GM21528 (cell line): ENCODE results near the gene TINCR.
"Not testable (repeated sequence)": the region's sequence is repeated elsewhere in the genome, so short reads cannot be mapped to it uniquely, and the experiment has no call there.

ENCODE experiments used
- ATAC-seq: cut with Tn5 transposase; IDR thresholded peaks from one replicate; pipeline ENCODE4 v1.9.1; 2021; ENCODE audit warnings: mild to moderate bottlenecking, moderate library complexity; ENCODE audit not compliant: unreplicated experiment, low FRiP score

TINCR gene

DNA sequence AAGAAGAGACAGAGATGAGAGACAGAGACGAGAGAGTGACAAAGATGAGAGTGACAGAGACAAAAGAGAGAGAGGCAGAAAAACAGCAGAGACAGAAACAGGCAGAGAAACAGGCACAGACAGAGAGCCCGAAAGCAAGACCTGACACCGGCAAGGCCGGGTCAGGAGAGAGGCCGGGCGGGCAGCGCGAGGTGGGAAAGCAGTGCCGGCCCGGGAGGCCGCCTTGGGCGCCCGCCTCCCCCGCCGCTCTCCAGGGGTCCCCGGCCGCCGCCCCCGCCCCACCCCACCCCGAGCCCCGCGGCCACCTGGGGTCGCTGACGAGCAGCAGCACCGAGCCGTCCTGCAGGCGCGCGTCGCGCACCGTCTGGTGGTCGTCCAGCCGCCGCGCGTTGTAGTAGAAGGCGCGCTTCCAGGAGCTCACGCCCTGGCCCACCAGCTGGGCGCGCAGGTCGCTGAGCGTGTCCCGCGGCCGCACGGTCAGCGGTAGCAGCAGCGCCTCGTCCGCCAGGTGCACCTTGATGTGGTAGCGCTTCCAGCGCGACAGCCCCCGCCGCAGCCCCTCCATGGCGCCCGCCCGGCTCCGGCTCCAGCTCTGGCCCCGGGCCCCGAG lies at the start of gene TINCR:
TINCR (minus strand) TSS at position 594 of the 610 bp plus-strand sequence.
- ATAC-seq, result no peak

DNA sequence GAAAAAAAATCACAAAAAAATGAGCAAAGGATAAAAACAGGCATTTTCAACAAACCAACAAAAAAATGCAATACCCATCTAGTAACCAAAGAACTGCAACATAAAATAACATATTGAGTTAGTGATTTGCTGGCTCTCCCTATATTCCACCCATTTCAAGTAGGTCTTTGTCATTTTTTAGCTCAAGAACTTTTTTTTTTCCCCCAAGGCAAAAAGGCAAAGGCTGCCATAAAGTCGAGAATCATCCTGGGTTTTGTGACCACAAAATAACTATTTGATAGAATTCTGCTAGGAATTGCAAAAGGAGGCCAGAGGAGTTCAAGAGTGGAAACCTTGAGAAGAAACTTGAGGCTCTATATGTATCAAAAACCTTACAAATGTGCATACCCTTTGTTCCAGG lies 49.3 kb upstream of the TINCR start:
- no peak for ATAC-seq

DNA sequence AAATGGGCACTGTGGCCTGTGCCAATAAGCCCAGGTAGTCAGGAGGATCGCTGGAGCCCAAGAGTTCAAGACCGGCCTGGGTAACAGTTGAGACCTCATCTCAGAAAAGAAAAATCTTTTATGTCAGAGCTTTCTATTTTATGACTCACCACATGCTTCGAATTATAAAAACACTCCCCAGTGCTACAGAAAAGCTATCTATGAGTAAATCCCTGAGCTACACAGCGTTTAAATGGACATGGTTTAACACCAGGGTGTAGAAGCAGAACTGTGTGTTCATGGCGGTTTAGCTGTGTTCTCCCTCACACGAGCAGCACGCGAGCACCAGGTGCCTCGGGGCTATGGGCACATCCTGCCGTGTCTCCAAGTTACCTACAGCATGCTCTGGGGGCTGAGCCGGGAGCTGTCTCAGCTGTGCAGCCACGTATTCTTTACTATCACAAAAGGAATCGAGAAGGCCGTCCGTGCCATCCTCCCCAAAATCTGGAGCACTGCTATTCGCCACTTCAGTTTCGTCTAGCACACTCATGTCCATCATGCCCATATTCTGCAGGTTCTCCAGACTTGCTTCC lies 48.1 kb upstream of the TINCR start:
- no peak for ATAC-seq

DNA sequence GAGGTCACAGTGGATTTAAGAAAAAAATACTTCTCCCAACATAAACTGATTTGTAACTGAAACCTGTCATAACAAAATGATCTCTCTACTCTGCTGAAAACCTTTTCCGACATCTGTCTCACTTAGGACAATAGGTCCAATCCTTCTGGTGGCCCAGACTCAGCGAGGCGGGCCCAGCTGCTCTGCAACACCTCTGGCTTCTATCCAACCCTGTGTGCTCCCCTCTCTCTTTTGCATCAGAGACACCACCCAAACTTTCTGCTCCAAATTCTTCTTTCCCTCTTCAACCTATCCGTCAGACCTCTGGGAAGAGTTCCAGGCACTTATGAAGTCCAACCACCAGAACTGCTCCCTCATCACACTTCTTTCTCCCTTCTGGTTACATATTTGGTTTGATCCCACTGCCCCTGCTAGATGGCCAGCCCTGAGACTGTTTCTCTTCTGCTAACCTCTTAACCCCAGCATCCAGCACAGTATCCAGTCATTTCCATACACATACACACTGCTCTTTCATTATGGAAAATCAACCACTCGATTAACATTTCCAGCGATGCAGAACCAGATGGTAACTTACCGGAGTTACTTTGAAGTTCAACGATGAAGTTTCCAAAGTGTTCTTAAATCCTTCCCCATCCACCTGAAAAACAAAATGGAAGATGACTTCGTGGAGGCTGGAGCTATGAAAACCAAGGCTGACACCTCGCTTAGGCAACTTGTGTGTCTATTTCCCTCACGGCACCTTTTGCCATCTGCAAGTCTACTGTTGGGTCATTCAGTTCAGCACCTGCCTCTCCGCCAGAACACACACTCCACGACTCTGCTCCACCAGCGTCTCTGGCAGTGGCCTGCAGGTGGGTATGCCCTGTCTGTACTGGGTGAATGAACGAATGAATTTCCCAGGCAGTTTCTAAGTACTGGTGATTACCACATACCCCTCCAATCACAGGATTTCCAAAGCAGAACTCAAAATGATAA lies 45.4 kb upstream of the TINCR start:
- ATAC-seq, result no peak

DNA sequence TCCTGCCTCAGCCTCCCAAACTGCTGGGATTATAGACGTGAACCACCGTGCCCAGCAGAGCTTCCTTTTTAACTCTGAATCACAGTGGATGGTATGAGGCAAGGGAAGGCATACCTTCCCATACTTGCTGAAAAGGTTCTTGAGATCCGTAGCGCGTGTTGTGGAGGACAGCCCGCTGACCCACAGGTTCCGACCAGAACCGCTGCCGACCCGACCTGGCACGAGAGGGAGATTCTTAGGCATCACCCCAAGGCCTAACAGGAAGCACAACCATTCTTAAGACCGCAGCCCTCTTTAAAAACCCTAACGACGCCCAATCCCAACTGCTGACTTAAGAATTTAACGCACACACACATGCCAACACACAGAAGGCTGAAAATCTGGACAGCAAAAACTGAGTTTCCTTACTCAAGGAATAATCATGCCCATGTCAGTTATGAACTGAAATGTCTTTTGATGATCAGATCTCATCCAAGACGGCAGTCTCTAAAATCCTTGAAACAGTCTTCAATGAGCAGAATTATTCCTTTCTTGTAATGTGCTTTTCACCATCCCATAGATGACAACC lies 42.2 kb upstream of the TINCR start:
- no peak for ATAC-seq

DNA sequence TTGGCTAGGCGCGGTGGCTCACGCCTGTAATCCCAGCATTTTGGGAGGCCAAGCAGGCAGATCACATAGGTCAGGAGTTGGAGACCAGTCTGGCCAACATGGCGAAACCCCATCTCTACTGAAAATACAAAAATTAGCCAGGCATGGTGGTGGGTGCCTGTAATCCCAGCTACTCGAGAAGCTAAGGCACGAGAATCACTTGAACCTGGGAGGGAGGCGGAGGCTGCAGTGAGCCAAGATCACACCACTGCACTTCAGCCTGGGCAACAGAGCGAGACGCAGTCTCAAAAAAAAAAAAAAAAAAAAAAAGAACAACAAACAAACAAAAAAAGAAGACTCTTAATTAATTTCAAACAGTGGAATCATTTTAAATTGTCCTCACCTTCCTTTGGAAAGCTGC lies 41.0 kb upstream of the TINCR start:
- not testable (repeated sequence) for ATAC-seq

DNA sequence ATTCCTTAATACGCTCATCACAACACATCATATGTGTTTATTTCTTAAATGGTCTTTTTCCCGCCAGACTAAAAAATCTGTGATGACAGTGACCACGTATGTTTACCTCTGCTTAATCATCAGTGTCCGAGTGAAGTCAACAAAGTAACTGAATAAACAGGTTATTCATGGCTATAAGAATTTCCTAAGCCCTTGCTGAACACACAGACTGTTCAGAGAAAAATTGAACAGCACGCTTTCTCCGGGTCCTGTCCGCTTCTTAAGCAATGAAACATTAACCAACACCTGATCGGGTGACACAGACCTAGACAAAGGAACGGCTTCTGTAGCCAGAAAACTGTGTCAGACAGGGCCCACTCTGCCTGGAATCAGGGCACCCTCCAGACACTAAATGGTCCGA lies 40.5 kb upstream of the TINCR start:
- no peak for ATAC-seq

DNA sequence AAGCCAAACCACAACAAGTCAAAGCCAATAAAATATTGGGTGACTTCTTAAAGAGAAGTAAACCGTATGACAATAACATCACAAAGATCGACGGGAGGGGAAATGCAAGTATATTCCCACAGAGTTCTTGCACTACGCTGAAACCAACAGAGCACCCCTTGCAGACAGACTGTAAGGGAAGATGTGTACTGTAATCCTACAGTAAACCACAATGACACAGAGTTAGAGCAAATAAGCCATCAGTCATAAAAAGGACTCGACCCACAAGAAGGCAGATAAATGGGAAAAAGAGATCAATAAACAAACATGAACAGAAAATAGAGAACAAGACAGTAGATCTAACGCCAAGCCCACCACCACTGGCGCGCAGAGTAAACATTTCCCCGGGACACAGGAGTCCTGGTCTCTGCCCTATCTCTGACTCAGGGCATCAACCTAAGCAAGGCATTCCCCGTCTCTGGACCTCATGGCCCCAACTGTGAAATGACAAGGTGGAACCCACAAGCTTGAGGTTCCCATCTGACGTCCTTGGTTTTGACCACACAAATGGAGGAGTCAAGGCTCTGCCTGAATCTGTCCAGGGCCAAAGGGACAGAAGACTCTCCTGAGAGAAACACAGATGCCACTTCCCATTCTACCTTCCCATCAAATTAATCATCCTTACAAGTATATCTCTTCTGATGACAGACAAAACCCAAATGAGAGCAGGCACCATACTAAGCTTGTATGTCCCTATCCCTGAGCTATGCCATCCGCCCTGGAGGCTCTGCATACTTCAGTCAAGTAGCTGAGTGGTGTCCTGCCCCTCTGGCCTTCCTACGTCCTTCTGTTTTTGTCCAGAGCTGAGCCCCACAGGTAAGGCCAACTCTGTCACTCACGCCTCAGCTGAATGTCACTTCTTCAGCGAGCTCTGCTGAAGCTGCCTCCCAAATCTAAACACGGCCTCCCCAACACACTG lies 39.8 kb upstream of the TINCR start:
- no peak for ATAC-seq

DNA sequence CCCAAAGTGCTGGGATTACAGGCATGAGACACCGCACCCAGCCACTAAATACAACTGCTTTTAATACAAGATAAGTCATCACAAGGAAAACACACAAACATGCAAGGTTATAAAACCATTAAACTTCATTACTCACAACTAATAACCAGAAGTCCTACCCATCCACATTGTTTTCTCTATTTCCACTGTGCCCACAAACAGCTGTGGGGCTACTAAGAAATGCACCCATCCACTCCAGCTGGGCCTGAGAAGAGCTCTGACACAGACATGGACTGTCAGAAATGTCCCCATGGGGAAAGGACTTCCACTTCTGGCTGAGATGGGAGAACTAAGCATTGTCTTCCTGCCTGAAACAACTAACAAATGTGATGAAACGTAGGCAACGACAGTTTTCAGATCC lies 37.6 kb upstream of the TINCR start:
- no peak for ATAC-seq

DNA sequence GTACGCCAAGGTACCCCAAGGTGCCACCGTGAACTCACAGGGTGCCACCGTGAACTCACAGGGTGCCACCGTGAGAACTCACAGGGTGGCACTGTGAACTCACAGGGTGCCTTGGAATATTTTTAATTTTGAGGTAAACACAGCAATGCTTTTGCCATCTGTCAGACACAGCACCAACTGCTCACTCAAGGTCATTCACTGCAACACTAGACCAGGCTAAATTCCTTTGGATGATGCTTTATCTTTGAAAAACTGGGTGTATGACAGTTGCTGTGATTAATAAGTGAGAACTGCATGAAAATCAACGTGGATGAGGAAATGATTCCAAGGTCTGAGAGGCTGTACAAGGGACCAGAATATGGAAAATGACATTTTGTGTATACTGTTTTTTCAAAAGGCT lies 35.9 kb upstream of the TINCR start:
- no peak for ATAC-seq

DNA sequence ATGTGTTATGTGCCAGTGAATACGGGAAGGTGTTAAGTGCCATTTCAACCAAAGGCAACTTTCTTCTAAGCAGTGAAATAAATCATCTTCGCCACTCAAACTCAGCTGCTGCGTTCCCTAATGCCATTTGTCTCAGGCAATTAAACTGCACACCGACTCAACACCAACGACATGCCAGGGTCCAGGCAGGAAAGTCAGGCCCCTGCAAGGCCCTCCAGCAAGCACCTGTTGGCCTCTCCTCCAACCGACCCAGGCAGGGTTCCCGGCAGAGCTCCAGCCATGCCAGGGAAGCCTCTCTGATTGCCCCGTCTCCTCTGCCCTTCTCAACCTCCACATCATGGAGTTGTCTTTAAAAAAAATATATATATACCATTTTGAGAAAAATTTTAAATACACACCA lies 33.0 kb upstream of the TINCR start:
- no peak for ATAC-seq

DNA sequence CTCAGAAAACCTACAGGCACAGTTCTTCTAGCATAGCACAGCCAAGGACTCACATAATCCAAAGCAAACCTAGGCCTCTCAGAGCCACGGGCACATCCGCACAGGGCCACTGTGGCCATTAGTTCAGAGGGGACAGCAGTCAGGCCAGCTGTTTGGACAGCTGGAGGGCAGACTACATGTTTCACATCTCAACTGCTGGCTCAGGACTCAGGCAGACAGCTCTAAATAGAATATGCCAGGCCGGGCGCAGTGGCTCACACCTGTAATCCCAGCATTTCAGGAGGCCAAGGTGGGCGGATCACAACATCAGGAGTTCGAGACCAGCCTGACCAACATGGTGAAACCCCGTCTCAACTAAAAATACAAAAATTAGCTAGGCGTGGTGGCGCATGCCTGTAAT lies 28.0 kb upstream of the TINCR start:
- no peak for ATAC-seq

DNA sequence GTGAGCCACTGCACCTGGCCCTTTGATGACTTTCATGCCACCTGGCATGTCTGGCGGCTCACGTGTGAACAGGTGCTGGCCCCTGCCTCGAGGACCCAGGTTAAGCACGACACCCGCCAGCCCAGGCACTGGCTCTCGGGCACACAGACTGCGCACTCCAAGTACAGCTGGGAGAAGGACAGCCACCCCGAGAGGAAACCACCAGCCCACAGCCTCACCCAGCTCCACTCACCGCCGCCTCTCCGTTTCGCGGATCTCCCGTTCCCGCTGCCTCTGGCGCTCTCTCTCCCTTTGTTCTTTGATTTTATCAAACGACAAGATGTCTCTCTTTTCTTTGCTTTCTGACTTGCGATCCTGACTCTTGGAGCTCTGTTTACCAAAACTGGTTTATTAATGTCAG lies 27.4 kb upstream of the TINCR start:
- ATAC-seq, result no peak

DNA sequence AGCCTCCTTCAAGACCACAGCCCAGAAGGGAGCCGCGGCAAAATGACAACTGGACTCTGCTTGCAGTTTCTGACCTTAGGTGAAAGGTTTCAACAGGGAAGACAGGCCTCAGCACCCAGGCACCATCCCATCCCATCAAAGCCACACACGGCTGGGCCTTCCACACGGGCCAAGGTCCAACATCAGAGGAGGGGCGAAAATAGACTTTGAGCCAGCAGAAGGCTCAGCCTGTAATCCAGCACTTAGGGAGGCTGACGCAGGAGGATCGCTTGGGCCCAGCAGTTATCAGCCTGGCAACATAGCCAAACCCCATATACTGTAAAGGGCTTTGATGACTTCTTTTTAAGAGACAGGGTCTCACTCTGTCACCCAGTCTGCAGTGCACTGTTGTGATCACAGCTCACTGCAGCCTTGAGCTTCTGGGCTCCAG lies 26.8 kb upstream of the TINCR start:
- ATAC-seq, result no peak

DNA sequence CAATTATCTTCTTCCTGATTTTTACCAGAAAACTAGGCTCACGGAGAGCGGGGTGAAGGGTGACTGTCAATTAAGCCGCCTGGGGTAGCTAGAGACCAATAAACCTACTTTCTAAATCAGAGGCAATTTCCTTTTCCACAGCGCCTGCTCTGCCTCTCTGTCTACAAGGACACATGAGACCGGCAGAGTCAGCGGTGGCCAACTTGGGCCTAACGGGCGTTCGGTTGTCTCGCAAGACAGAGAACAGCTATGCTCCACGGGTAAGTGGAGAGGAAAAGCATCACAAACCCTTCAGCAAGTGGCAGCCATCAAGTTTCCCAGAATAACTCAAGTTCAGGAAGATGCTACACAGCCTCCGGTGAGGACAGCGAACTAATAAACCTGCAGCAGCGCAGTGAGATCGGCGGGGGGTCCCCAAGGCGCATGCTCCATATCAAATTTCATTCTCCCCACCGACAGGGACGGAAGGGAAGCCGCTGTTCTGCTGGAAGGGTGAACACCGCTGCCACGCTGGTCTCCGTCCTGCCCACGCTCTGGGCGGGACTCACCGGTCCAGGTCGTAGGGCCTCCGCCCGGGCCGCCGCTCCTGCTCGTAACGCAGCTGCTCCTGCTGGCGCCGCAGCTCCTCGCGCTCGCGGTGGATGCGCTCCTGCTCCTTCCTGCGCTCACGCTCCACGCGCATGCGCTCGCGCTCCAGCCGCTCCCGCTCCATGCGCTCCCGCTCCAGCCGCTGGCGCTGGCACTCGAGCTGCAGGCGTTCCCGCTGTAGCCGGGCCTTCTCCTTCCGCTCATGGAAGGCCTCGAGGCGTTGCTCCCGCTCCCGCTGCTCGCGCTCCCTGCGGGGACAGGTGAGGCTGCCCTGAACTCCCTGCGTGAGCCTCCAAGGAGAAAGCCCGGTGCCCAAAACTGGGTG lies 25.8 kb upstream of the TINCR start:
- no peak for ATAC-seq

DNA sequence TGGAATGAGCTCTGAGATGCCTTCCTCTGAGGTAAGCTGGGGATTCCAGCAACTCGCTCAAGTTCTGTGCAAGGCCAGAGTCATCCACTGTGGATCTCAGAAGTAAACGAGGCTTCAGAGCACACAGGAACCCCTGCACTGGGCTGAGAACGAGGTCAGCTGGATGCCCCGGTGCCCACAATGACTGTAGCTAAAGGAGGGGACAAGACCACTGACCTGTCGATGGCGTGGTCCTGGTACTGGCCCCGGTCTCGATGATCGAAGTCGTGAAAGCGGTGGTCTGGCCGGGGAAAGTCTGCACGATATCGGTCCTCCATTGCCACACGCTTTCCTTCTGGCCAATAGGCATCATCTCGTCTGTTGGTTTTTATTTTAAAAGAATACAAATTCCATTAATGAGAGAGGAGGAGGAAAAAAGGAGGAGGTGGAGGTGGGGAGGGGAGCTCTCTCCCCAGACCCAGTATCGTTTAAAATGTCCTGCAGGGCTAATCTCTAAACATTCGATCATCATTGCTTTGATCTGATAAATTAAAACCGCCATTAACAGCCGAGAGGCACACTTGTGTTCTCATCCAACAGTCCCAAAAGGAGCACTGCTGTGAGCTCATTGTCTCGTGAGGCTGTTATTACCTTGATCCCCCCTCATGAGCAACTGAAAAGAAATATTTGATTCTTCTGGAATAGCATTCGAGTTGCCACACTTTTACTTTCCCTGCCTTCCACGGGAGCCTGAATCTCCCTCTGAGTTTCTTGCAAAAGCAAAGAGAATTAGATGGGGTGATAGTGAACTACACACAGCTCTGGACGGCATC lies 25.0 kb upstream of the TINCR start:
- ATAC-seq, result no peak

DNA sequence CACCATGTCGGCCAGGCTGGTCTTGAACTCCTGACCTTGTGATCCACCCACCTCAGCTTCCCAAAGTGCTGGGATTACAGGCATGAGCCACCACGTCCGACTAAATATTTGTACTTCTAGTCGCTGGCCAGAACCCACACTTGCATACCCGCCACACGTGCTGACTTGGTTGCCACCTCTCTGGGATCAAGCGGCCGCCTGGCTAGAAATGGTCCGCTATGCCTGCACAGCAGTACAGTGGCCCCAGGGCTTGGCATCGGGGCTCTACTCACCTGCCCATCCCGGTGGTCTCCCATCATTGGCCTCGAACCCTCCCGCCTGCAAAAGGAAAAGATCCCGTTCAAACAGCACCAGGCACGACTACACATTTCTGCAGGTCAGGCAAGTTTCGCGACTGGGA lies 23.7 kb upstream of the TINCR start:
- no peak for ATAC-seq

DNA sequence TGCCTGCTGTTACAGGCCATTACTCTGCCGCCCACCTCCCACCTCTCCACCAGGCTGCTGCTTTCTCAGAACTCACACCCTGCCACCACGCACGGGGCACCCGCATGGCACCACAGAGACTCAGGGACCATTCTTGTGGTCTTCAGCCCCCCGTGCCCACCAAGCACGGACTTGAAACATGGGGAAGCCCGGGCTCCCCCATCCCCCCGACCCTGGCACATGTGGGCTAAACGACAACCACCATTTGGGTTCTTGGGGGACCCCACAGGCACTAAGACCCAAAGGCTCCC lies 23.1 kb upstream of the TINCR start:
- no peak for ATAC-seq
